Measurements from ENCODE around the gene ANTKMT. TPM values are rescaled to one million over a fixed set of nuclear protein-coding genes. Genes with fewer than 3 reads are reported as not detected.
"Not testable (repeated sequence)": the region's sequence is repeated elsewhere in the genome, so short reads cannot be mapped to it uniquely, and the experiment has no call there.

The ANTKMT gene
- total RNA-seq, 2 experiments from 2014 or later = 8.1 TPM

DNA sequence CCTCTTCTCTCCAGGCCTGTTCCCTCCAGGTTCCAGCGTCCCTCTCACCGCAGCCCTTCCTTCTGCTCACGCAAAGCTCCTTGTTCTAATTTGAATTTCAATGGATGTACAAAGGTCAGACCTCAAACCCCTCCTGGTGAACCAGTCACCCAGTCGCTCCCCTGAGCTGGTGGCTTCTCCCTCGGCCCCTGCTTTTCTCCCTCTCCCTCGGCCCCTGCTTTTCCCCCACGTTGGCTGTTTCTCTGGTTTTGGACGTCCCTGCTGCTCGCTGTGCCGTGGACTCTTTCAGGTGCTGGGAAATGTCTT, 31.0 kb downstream of the ANTKMT start:
- Mint-ChIP-seq H3K4me1 (ENCODE audit: low read depth) (no peaks in the 10 kb centered on the region), H3K36me3 (ENCODE audit: low read depth) (no peaks in the 10 kb centered on the region), H3K27me3 (peaks cover 5% of the 10 kb centered on the region), H3K27ac (no peak overlapping the region), H3K4me3 (no peak overlapping the region), H3K9me3 (no peaks in the 10 kb centered on the region)
- intact Hi-C loops (cut with DNase I, micrococcal nuclease) = no loop called here
- TF ChIP-seq, protein P1, sequence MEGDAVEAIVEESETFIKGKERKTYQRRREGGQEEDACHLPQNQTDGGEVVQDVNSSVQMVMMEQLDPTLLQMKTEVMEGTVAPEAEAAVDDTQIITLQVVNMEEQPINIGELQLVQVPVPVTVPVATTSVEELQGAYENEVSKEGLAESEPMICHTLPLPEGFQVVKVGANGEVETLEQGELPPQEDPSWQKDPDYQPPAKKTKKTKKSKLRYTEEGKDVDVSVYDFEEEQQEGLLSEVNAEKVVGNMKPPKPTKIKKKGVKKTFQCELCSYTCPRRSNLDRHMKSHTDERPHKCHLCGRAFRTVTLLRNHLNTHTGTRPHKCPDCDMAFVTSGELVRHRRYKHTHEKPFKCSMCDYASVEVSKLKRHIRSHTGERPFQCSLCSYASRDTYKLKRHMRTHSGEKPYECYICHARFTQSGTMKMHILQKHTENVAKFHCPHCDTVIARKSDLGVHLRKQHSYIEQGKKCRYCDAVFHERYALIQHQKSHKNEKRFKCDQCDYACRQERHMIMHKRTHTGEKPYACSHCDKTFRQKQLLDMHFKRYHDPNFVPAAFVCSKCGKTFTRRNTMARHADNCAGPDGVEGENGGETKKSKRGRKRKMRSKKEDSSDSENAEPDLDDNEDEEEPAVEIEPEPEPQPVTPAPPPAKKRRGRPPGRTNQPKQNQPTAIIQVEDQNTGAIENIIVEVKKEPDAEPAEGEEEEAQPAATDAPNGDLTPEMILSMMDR (IDR thresholded peaks at IDR 0.05) = no peak
- POLR2A ChIA-PET = no interaction called here
- H3K9me3 ChIP-seq (ENCODE audit: control insufficient read depth in 1 of 2, insufficient read depth in 1 of 2, low read length in 2 of 2) = no peaks in the 10 kb centered on the region
- H3K4me3 ChIP-seq (ENCODE audit: low read length) = no peak overlapping the region
- no peak for ATAC-seq (ENCODE audit: poor library complexity)
- no peak overlapping the region for H3K27ac ChIP-seq (ENCODE audit: low read depth in 1 of 2, low read length in 2 of 2)
- peaks cover 7% of the 10 kb centered on the region for H3K4me1 ChIP-seq (ENCODE audit: insufficient read depth, low read length)
- H3K27me3 ChIP-seq (ENCODE audit: control insufficient read depth in 1 of 2, insufficient read depth in 2 of 2, low read length in 2 of 2) = no peaks in the 10 kb centered on the region
- DNase-seq = no peak
- CTCF ChIA-PET = no interaction called here
- H3K36me3 ChIP-seq (ENCODE audit: insufficient read depth, low read length) = no peaks in the 10 kb centered on the region

DNA sequence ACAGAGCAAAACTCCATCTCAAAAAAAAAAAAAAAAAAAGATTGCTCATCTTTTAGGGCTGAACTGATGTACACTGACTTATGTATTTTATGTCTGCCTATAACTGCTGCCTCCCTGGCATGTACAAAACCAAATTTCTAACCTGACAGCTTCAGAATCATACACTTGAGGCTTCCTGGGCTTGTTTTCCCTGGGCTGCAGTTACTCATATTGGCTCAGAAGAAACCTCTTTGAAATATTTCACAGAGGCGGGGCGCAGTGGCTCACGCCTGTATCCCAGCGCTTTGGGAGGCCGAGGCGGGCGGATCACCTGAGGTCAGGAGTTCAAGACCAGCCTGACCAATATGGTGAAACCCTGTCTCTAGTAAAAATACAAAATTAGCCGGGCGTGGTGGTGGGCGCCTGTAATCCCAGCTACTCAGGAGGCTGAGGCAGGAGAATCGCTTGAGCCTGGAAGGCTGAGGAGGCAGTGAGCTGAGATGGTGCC, 33.2 kb downstream of the ANTKMT start:
- H3K9me3 Mint-ChIP-seq; H3K36me3 ChIP-seq (ENCODE audit: insufficient read depth, low read length); H3K27ac Mint-ChIP-seq; intact Hi-C loops (cut with DNase I, micrococcal nuclease); H3K9me3 ChIP-seq (ENCODE audit: control insufficient read depth in 1 of 2, insufficient read depth in 1 of 2, low read length in 2 of 2); H3K4me3 Mint-ChIP-seq; DNase-seq; H3K4me3 ChIP-seq (ENCODE audit: low read length); ATAC-seq (ENCODE audit: poor library complexity); H3K36me3 Mint-ChIP-seq (ENCODE audit: low read depth); POLR2A ChIA-PET; H3K4me1 ChIP-seq (ENCODE audit: insufficient read depth, low read length); H3K27me3 Mint-ChIP-seq; CTCF ChIA-PET; H3K27ac ChIP-seq (ENCODE audit: low read depth in 1 of 2, low read length in 2 of 2); H3K27me3 ChIP-seq (ENCODE audit: control insufficient read depth in 1 of 2, insufficient read depth in 2 of 2, low read length in 2 of 2); H3K4me1 Mint-ChIP-seq (ENCODE audit: low read depth): not testable (repeated sequence)

DNA sequence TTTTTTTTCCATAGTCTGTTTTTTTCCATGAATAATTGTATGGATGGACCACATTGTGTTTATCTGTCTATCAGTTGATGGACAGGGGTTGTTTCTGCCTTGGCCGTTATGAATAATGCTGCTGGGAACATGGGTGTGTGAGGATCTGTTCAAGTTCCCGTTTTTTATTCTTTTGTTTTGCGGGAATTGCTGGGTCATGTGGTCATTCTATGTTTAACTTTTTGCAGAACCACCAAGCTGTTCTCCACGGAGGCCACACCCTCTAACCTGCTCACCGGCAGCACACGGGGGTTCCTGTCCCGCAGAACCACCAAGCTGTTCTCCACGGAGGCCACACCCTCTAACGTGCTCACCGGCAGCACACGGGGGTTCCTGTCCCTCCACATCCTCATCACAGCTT, 33.7 kb downstream of the ANTKMT start:
- H3K36me3 Mint-ChIP-seq (ENCODE audit: low read depth) = no peaks in the 10 kb centered on the region
- H3K4me3 ChIP-seq (ENCODE audit: low read length) = no peak overlapping the region
- CTCF ChIA-PET = no interaction called here
- no peak overlapping the region for H3K4me3 Mint-ChIP-seq
- no peaks in the 10 kb centered on the region for H3K27me3 ChIP-seq (ENCODE audit: control insufficient read depth in 1 of 2, insufficient read depth in 2 of 2, low read length in 2 of 2)
- H3K4me1 ChIP-seq (ENCODE audit: insufficient read depth, low read length) = peaks cover 7% of the 10 kb centered on the region
- no peak overlapping the region for H3K27ac Mint-ChIP-seq
- DNase-seq (peak in 3 of 14 experiments; percentile 24 to 33 (median 30)), ATAC-seq (ENCODE audit: poor library complexity) (peak; percentile 68)
- peaks cover 5% of the 10 kb centered on the region for H3K27me3 Mint-ChIP-seq
- no peaks in the 10 kb centered on the region for H3K9me3 ChIP-seq (ENCODE audit: control insufficient read depth in 1 of 2, insufficient read depth in 1 of 2, low read length in 2 of 2)
- POLR2A ChIA-PET = interaction anchor here (0.6 kb wide), 1 partner anchor 152 kb away, joined by 4 read pairs; no protein-coding TSS in a partner anchor
- no peaks in the 10 kb centered on the region for H3K4me1 Mint-ChIP-seq (ENCODE audit: low read depth)
- H3K27ac ChIP-seq (ENCODE audit: low read depth in 1 of 2, low read length in 2 of 2) = no peak overlapping the region
- TF ChIP-seq, protein P1 (IDR thresholded peaks at IDR 0.05) = no peak
- no peaks in the 10 kb centered on the region for H3K36me3 ChIP-seq (ENCODE audit: insufficient read depth, low read length)
- intact Hi-C loops (cut with DNase I, micrococcal nuclease) = no loop called here
- no peaks in the 10 kb centered on the region for H3K9me3 Mint-ChIP-seq

DNA sequence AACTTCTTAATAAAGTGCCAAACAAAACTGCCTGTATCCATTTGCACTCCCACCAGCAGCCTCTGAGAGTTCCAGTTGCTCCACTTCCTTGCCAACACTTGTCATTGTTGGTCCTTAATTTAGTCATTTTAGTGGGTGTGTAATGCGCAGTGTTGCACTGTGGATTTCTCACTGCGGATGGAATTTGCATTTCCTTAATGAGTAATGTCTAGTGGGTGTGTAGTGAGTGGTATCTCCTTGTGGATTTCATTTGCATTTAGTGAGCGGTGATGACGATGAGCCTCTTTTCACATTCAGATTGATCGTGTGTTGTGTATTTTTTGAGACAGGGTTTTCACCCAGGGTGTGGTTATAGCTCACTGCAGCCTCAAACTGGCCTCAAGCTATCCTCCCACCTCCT, 35.5 kb downstream of the ANTKMT start:
- TF ChIP-seq, protein P1 (IDR thresholded peaks at IDR 0.05) = no peak
- ATAC-seq (ENCODE audit: poor library complexity) (no peak), DNase-seq (no peak)
- H3K27ac Mint-ChIP-seq = no peak overlapping the region
- H3K9me3 ChIP-seq (ENCODE audit: control insufficient read depth in 1 of 2, insufficient read depth in 1 of 2, low read length in 2 of 2) = no peaks in the 10 kb centered on the region
- intact Hi-C loops (cut with DNase I, micrococcal nuclease) = no loop called here
- ChIA-PET POLR2A (no interaction called here), CTCF (no interaction called here)
- no peaks in the 10 kb centered on the region for H3K27me3 ChIP-seq (ENCODE audit: control insufficient read depth in 1 of 2, insufficient read depth in 2 of 2, low read length in 2 of 2)
- H3K4me3 ChIP-seq (ENCODE audit: low read length) = no peak overlapping the region
- peaks cover 7% of the 10 kb centered on the region for H3K4me1 ChIP-seq (ENCODE audit: insufficient read depth, low read length)
- peaks cover 5% of the 10 kb centered on the region for H3K27me3 Mint-ChIP-seq
- no peak overlapping the region for H3K4me3 Mint-ChIP-seq
- no peaks in the 10 kb centered on the region for H3K36me3 ChIP-seq (ENCODE audit: insufficient read depth, low read length)
- H3K4me1 Mint-ChIP-seq (ENCODE audit: low read depth) = no peaks in the 10 kb centered on the region
- no peaks in the 10 kb centered on the region for H3K36me3 Mint-ChIP-seq (ENCODE audit: low read depth)
- no peak overlapping the region for H3K27ac ChIP-seq (ENCODE audit: low read depth in 1 of 2, low read length in 2 of 2)
- no peaks in the 10 kb centered on the region for H3K9me3 Mint-ChIP-seq
